SH-SY5Y (cell line): ENCODE data around the gene SORCS3.

Source experiments
- GATA2 ChIP-seq: IDR thresholded peaks from 2 replicates; pipeline ENCODE4 v1.6.1; 2011; ENCODE audit warnings: mild to moderate bottlenecking, low read depth, low read length
- GATA3 ChIP-seq: IDR thresholded peaks from 2 replicates; pipeline ENCODE4 v1.6.1; 2011; ENCODE audit warnings: low read depth, mild to moderate bottlenecking, low read length, moderate library complexity

GRCh38 chr10:104941662-104942061, 300.6 kb downstream of the SORCS3 start:
- TF ChIP-seq GATA3 = no peak
- TF ChIP-seq GATA2 = no peak
